Measurements from ENCODE around the gene CDC42EP2. TPM values are rescaled to one million over a fixed set of nuclear protein-coding genes. Genes with fewer than 3 reads are reported as not detected.

CDC42EP2 gene
- total and polyA plus RNA-seq, 2 donors from 2014 or later = 13.7 to 19.4 TPM

- TF ChIP-seq CTCF (IDR thresholded peaks at IDR 0.05; ENCODE audit: borderline replicate concordance, extremely low read depth, insufficient read depth) = no peak
- H3K4me1 ChIP-seq (ENCODE audit: control insufficient read depth in 2 of 3, insufficient read depth in 2 of 3, low read depth in 1 of 3, low read length in 3 of 3) = peaks cover 4 to 11% (median 5%) of the 10 kb centered on the region in 3 donors
- intact Hi-C loops (cut with DNase I) = loop anchor here (5.0 kb wide), 1 partner anchor 49 kb away; no protein-coding TSS in a partner anchor
Measured at GRCh38 chr11:65278356-65278755, 36.3 kb upstream of the CDC42EP2 start.

GRCh38 chr11:65279279-65279678 lies 35.4 kb upstream of the CDC42EP2 start:
- Histone ChIP-seq H3K27me3 (ENCODE audit: control insufficient read depth, insufficient read depth, low read length) (no peaks in the 10 kb centered on the region), H3K27ac (ENCODE audit: low read depth in 2 of 2, low read length in 2 of 2) (no peak overlapping the region), H3K9me3 (ENCODE audit: control insufficient read depth in 2 of 3, insufficient read depth in 1 of 3, low read length in 3 of 3) (no peaks in the 10 kb centered on the region), H3K9ac (ENCODE audit: low read length in 3 of 3) (no peak overlapping the region), H3K36me3 (ENCODE audit: control insufficient read depth in 2 of 3, insufficient read depth in 3 of 3, low read length in 3 of 3) (peaks cover 0 to 6% (median 5%) of the 10 kb centered on the region in 3 donors), H3K4me3 (ENCODE audit: low read length in 3 of 3) (no peak overlapping the region), H3K4me1 (ENCODE audit: control insufficient read depth in 2 of 3, insufficient read depth in 2 of 3, low read depth in 1 of 3, low read length in 3 of 3) (peaks cover 4 to 11% (median 5%) of the 10 kb centered on the region in 3 donors)
- FAIRE-seq (no peak), DNase-seq (no peak)
- intact Hi-C loops (cut with DNase I) = loop anchor here (5.0 kb wide), 1 partner anchor 48 kb away; no protein-coding TSS in a partner anchor
- no peak for TF ChIP-seq CTCF (IDR thresholded peaks at IDR 0.05; ENCODE audit: borderline replicate concordance, extremely low read depth, insufficient read depth)

More at GRCh38 chr11:65278356-65278755, 36.3 kb upstream of the CDC42EP2 start:
- Histone ChIP-seq H3K27ac (ENCODE audit: low read depth in 2 of 2, low read length in 2 of 2) (peak overlapping the region in 1 of 2 donors; percentile 10), H3K27me3 (ENCODE audit: control insufficient read depth, insufficient read depth, low read length) (no peaks in the 10 kb centered on the region), H3K4me3 (ENCODE audit: low read length in 3 of 3) (no peak overlapping the region), H3K9ac (ENCODE audit: low read length in 3 of 3) (no peak overlapping the region), H3K9me3 (ENCODE audit: control insufficient read depth in 2 of 3, insufficient read depth in 1 of 3, low read length in 3 of 3) (no peaks in the 10 kb centered on the region), H3K36me3 (ENCODE audit: control insufficient read depth in 2 of 3, insufficient read depth in 3 of 3, low read length in 3 of 3) (peaks cover 0 to 6% (median 5%) of the 10 kb centered on the region in 3 donors)
- DNase-seq (no peak), FAIRE-seq (no peak)

GRCh38 chr11:65279741-65280440 lies 34.8 kb upstream of the CDC42EP2 start:
- peaks cover 0 to 6% (median 5%) of the 10 kb centered on the region in 3 donors for H3K36me3 ChIP-seq (ENCODE audit: control insufficient read depth in 2 of 3, insufficient read depth in 3 of 3, low read length in 3 of 3)

More at GRCh38 chr11:65279741-65280440, 34.8 kb upstream of the CDC42EP2 start:
- TF ChIP-seq CTCF (IDR thresholded peaks at IDR 0.05; ENCODE audit: borderline replicate concordance, extremely low read depth, insufficient read depth) = no peak
- FAIRE-seq = no peak
- Histone ChIP-seq H3K4me3 (ENCODE audit: low read length in 3 of 3) (no peak overlapping the region), H3K9ac (ENCODE audit: low read length in 3 of 3) (no peak overlapping the region), H3K27ac (ENCODE audit: low read depth in 2 of 2, low read length in 2 of 2) (peak overlapping the region in 1 of 2 donors; percentile 2), H3K4me1 (ENCODE audit: control insufficient read depth in 2 of 3, insufficient read depth in 2 of 3, low read depth in 1 of 3, low read length in 3 of 3) (peaks cover 4 to 11% (median 5%) of the 10 kb centered on the region in 3 donors), H3K27me3 (ENCODE audit: control insufficient read depth, insufficient read depth, low read length) (no peaks in the 10 kb centered on the region), H3K9me3 (ENCODE audit: control insufficient read depth in 2 of 3, insufficient read depth in 1 of 3, low read length in 3 of 3) (no peaks in the 10 kb centered on the region)
- no peak for DNase-seq
- intact Hi-C loops (cut with DNase I) = loop anchor here (5.0 kb wide), 1 partner anchor 47 kb away; no protein-coding TSS in a partner anchor
